GM18508 (cell line): ENCODE data around the gene PTPRD.

Source experiments
- ATAC-seq: cut with Tn5 transposase; IDR thresholded peaks from one replicate; pipeline ENCODE4 v1.9.1; 2021; ENCODE audit warnings: moderate number of reproducible peaks; ENCODE audit not compliant: insufficient read depth, unreplicated experiment

PTPRD gene

GRCh38 chr9:8863069-8863468, 1749.7 kb downstream of the PTPRD start:
- no peak for ATAC-seq

- no peak for ATAC-seq
Observed at GRCh38 chr9:8860925-8861324, 1751.9 kb downstream of the PTPRD start.

GRCh38 chr9:8860086-8860485, 1752.7 kb downstream of the PTPRD start:
- no peak for ATAC-seq

GRCh38 chr9:8859416-8859815, 1753.4 kb downstream of the PTPRD start:
- no peak for ATAC-seq

GRCh38 chr9:8858596-8859161, 1754.1 kb downstream of the PTPRD start:
- no peak for ATAC-seq

GRCh38 chr9:8857926-8858595, 1754.7 kb downstream of the PTPRD start:
- ATAC-seq: no peak

- ATAC-seq: no peak
Observed at GRCh38 chr9:8857068-8857925, 1755.5 kb downstream of the PTPRD start.

GRCh38 chr9:8856396-8857067, 1756.3 kb downstream of the PTPRD start:
- no peak for ATAC-seq

- ATAC-seq: no peak
Observed at GRCh38 chr9:8855046-8855445, 1757.8 kb downstream of the PTPRD start.

GRCh38 chr9:8852301-8852864, 1760.4 kb downstream of the PTPRD start:
- ATAC-seq: no peak

- ATAC-seq: no peak
Observed at GRCh38 chr9:8850914-8851313, 1761.9 kb downstream of the PTPRD start.

GRCh38 chr9:8845808-8846207, 1767.0 kb downstream of the PTPRD start:
- no peak for ATAC-seq

GRCh38 chr9:8845376-8845775, 1767.4 kb downstream of the PTPRD start:
- ATAC-seq: no peak

GRCh38 chr9:8844549-8844948, 1768.3 kb downstream of the PTPRD start:
- no peak for ATAC-seq

GRCh38 chr9:8842402-8843193, 1770.2 kb downstream of the PTPRD start:
- ATAC-seq: no peak

- no peak for ATAC-seq
Observed at GRCh38 chr9:8838136-8838535, 1774.7 kb downstream of the PTPRD start.

GRCh38 chr9:8835291-8835690, 1777.5 kb downstream of the PTPRD start:
- no peak for ATAC-seq

GRCh38 chr9:8832955-8833354, 1779.8 kb downstream of the PTPRD start:
- ATAC-seq: no peak

GRCh38 chr9:8832386-8832785, 1780.4 kb downstream of the PTPRD start:
- no peak for ATAC-seq

- no peak for ATAC-seq
Observed at GRCh38 chr9:8831568-8831967, 1781.2 kb downstream of the PTPRD start.
